Endothelial cell of umbilical vein (primary cell): ENCODE data around the gene MICAL3. TPM values are rescaled to one million over a fixed set of nuclear protein-coding genes. Genes with fewer than 3 reads are reported as not detected.

Experiments used
- BruUV-seq: library from RNA; stranded (reverse); fragments of 400-500 nt; replicated peaks from 2 replicates; lab custom pipeline; 2021; lab: Mats Ljungman, UMichigan
- CTCF ChIA-PET: fragments of 300-600, 350-600 bp; sonication (Branson Sonifier 250); formaldehyde crosslinking; loops from one replicate; lab custom pipeline; 2021; ENCODE audit warnings: antibody characterized with exemption, inconsistent platforms; lab: Charles Lee
- POLR2A ChIA-PET: fragments of 300-600, 350-600 bp; sonication (Branson Sonifier 250); formaldehyde crosslinking; loops from one replicate; lab custom pipeline; 2021; ENCODE audit warnings: antibody characterized with exemption, inconsistent platforms; lab: Charles Lee
- DNase-seq: peaks from one replicate; pipeline ENCODE4 v3.0.0-alpha.2; 2011; ENCODE audit warnings: low read depth, low spot score
- FAIRE-seq: peaks from 2 replicates; lab custom pipeline; 2011; peaks lifted over from hg19 to GRCh38; lab: Jason Lieb, UNC
- H2AFZ ChIP-seq: 2 replicates; pipeline ENCODE4 v1.6.0; 2012; ENCODE audit warnings: low read depth, low read length, control low read depth, inconsistent platforms
- H3K27ac ChIP-seq: 2 replicates; pipeline ENCODE4 v1.5.1; 2011; ENCODE audit warnings: low read depth, mild to moderate bottlenecking, control low read depth, low read length, moderate library complexity; ENCODE audit not compliant: insufficient read depth
- H3K27me3 ChIP-seq, 2 experiments: 2 replicates each; pipeline versions ENCODE4 v1.6.0 to v1.6.1; 2011; ENCODE audit warnings: low read length in 2 of 2, mixed read lengths in 1 of 2; ENCODE audit not compliant: control insufficient read depth in 2 of 2, insufficient read depth in 2 of 2
- H3K36me3 ChIP-seq, 2 experiments: 2 replicates in 1 of 2; 3 replicates in 1 of 2; pipeline ENCODE4 v1.5.1; 2011; ENCODE audit warnings: low read length in 2 of 2, mild to moderate bottlenecking in 1 of 2, moderate library complexity in 1 of 2; ENCODE audit not compliant: control insufficient read depth in 2 of 2, insufficient read depth in 2 of 2; ENCODE audit errors: extremely low read depth in 1 of 2
- H3K4me1 ChIP-seq: 3 replicates; pipeline ENCODE4 v1.5.1; 2011; ENCODE audit warnings: mild to moderate bottlenecking, low read length; ENCODE audit not compliant: control insufficient read depth, insufficient read depth; ENCODE audit errors: extremely low read depth
- H3K4me2 ChIP-seq: 2 replicates; pipeline ENCODE4 v1.6.1; 2011; ENCODE audit warnings: low read length, control low read depth, mixed read lengths; ENCODE audit not compliant: insufficient read depth
- H3K4me3 ChIP-seq, 3 experiments: fragments of 200-600 bp in 1 of 3; sonication (generic), shearing (Covaris generic) in 1 of 3; replicated peaks in 1 of 3; 2 replicates each; pipeline ENCODE4 v1.5.1; 2011 to 2016; ENCODE audit warnings: control low read depth in 3 of 3, low read length in 3 of 3, mild to moderate bottlenecking in 2 of 3, inconsistent platforms in 1 of 3, low read depth in 1 of 3, moderate library complexity in 1 of 3; ENCODE audit not compliant: insufficient read depth in 1 of 3
- H3K79me2 ChIP-seq: 2 replicates; pipeline ENCODE4 v1.6.0; 2012; ENCODE audit warnings: low read length, inconsistent platforms; ENCODE audit not compliant: control insufficient read depth, insufficient read depth
- H3K9ac ChIP-seq: replicated peaks from 2 replicates; pipeline ENCODE3; 2011; ENCODE audit warnings: low read length, control low read depth; ENCODE audit not compliant: insufficient read depth; ENCODE audit errors: extremely low read depth
- H3K9me1 ChIP-seq: replicated peaks from 3 replicates; pipeline ENCODE4 v1.6.0; 2011; ENCODE audit warnings: mild to moderate bottlenecking, low read length; ENCODE audit not compliant: control insufficient read depth, insufficient read depth; ENCODE audit errors: extremely low read depth
- H3K9me3 ChIP-seq: replicated peaks from 2 replicates; pipeline ENCODE4 v1.5.1; 2012; ENCODE audit warnings: low read length, inconsistent platforms; ENCODE audit not compliant: control insufficient read depth, insufficient read depth
- H4K20me1 ChIP-seq: replicated peaks from 2 replicates; pipeline ENCODE3; 2011; ENCODE audit warnings: mild to moderate bottlenecking, low read length; ENCODE audit not compliant: control insufficient read depth, insufficient read depth; ENCODE audit errors: extremely low read depth
- EZH2 ChIP-seq: IDR thresholded peaks from 2 replicates; pipeline ENCODE4 v1.6.1; 2012; ENCODE audit warnings: borderline replicate concordance, low read depth, mild to moderate bottlenecking, moderate library complexity, low read length, inconsistent platforms; ENCODE audit not compliant: severe bottlenecking
- FOS ChIP-seq: IDR thresholded peaks from 2 replicates; pipeline ENCODE4 v1.6.1; 2011; ENCODE audit warnings: mild to moderate bottlenecking, low read length, moderate library complexity, borderline replicate concordance; ENCODE audit not compliant: insufficient read depth
- GATA2 ChIP-seq: IDR thresholded peaks from 2 replicates; pipeline ENCODE4 v1.7.0; 2011; ENCODE audit warnings: low read depth, mild to moderate bottlenecking, moderate library complexity, mixed read lengths, low read length; ENCODE audit not compliant: insufficient read length, insufficient read depth
- JUN ChIP-seq: IDR thresholded peaks from 2 replicates; pipeline ENCODE4 v1.6.1; 2011; ENCODE audit warnings: borderline replicate concordance, low read depth; ENCODE audit not compliant: insufficient read length, insufficient read depth
- MYC ChIP-seq: IDR thresholded peaks from one replicate; pipeline ENCODE4 v1.6.1; 2011; ENCODE audit warnings: mild to moderate bottlenecking, low read depth, low read length
- POLR2A ChIP-seq: IDR thresholded peaks from 2 replicates; pipeline ENCODE4 v1.6.1; 2012; ENCODE audit warnings: low read depth, mild to moderate bottlenecking, control low read depth, low read length
- POLR2AphosphoS5 ChIP-seq: IDR thresholded peaks from 2 replicates; pipeline ENCODE4 v1.6.1; 2012; ENCODE audit warnings: low read depth, mild to moderate bottlenecking, control low read depth, low read length, moderate library complexity; ENCODE audit not compliant: insufficient read depth
- dilution Hi-C: fragments of 300-500 bp; cut with MboI; formaldehyde crosslinking; loops from one replicate; pipeline ENCODE4 v1.15.0; 2019; ENCODE audit warnings: low sequenced_read_pairs; ENCODE audit not compliant: extremely low pct_ligation_motif_present
- intact Hi-C: fragments of 100-400 bp; cut with micrococcal nuclease; formaldehyde crosslinking; loops from one replicate; pipeline ENCODE4 v1.10.0; 2022
- polyA plus RNA-seq, 4 experiments: library from polyadenylated mRNA; depleted of rRNA in 3 of 4; stranded (reverse) in 3 of 4; unstranded in 1 of 4; fragments of >200 nt; gene quantifications; 2 replicates each; pipeline versions ENCODE4 v1.2.1 to v1.2.3, GENCODE V29; 2011 to 2012; ENCODE audit warnings: missing spikeins in 1 of 4
- total RNA-seq: library from RNA; stranded (reverse); gene quantifications from 2 replicates; pipeline ENCODE4 v1.2.3, GENCODE V29; 2021
- TF ChIP-seq, protein P1 (sequence below): IDR thresholded peaks from 2 replicates; pipeline ENCODE4 v1.6.1; 2011; ENCODE audit not compliant: insufficient read depth, insufficient read length
- TF ChIP-seq, protein P2 (sequence below), 2 donors: IDR thresholded peaks; 1 replicate in 1 of 2; 2 replicates in 1 of 2; pipeline ENCODE4 v1.5.1; 2011; ENCODE audit warnings: low read length in 2 of 2, mild to moderate bottlenecking in 2 of 2, moderate library complexity in 2 of 2, control low read depth in 1 of 2, inconsistent platforms in 1 of 2, low read depth in 1 of 2; ENCODE audit not compliant: insufficient read depth in 1 of 2; ENCODE audit errors: extremely low read depth in 1 of 2

The MICAL3 gene
- total and polyA plus RNA-seq, 2 donors (not counting 3 experiments of a cell fraction or from before 2014, with no cell fraction given), result 14.5 to 63.7 TPM

DNA sequence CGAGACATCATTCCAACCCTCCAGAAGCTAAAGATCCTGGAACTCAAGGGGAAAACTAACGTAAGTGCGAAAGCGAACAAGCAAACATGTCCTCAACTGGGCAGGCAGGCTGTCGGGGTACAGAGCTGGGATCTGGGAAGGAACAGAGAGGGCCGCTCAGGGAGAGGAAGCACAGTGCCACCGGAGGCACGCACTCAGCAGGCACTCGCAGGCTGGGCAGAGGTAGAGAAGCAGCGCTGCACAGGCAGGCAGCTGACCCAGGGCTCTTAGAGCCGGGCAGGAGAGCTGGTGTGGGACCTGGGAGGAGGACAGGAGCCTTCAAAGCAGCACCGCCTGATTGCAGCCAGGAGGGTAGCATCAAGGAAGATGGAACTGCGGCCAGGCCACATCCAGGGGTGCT lies 62.2 kb downstream of the MICAL3 start:
- H3K27ac ChIP-seq, result no peak overlapping the region
- dilution Hi-C loops (no loop called here), intact Hi-C loops (loop anchor here (5.0 kb wide), 1 partner anchor 40 kb away; no protein-coding TSS in a partner anchor)
- TF ChIP-seq JUN (no peak), POLR2A (no peak), MYC (no peak)
- TF ChIP-seq, protein P1, sequence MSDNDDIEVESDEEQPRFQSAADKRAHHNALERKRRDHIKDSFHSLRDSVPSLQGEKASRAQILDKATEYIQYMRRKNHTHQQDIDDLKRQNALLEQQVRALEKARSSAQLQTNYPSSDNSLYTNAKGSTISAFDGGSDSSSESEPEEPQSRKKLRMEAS, result no peak
- no peak overlapping the region for H3K4me3 ChIP-seq
- BruUV-seq, result no TSS peak
- H3K9ac ChIP-seq, result no peak overlapping the region
- no peaks in the 10 kb centered on the region for H3K27me3 ChIP-seq
- ChIA-PET POLR2A (no interaction called here), CTCF (no interaction called here)
- H3K4me2 ChIP-seq, result no peak overlapping the region
- no peaks in the 10 kb centered on the region for H3K36me3 ChIP-seq
- H3K4me1 ChIP-seq, result no peaks in the 10 kb centered on the region
- no peak overlapping the region for H2AFZ ChIP-seq
- FAIRE-seq, result no peak
- no peaks in the 10 kb centered on the region for H3K9me1 ChIP-seq
- no peak for DNase-seq
- H3K79me2 ChIP-seq, result peaks cover 67% of the 10 kb centered on the region
- H4K20me1 ChIP-seq, result no peaks in the 10 kb centered on the region
- no peaks in the 10 kb centered on the region for H3K9me3 ChIP-seq

DNA sequence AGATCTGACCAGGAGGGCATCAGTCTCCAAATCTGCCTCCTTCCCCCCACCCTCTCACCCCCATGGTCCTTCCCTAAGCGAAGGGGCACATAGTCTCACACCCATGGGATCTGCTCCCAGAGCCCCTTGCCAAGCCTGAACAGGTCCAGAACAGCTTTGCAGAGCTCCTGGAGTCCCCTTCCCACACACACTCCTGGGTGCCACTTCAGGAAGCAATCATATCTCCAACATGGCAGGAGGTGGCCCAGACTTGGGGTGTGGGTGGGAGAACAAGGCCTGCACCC lies 63.0 kb downstream of the MICAL3 start:
- Histone ChIP-seq H3K4me2 (no peak overlapping the region), H3K79me2 (peaks cover 62% of the 10 kb centered on the region), H3K9ac (no peak overlapping the region), H3K36me3 (no peaks in the 10 kb centered on the region), H3K27ac (no peak overlapping the region), H3K4me3 (no peak overlapping the region), H3K27me3 (no peaks in the 10 kb centered on the region), H3K9me1 (no peaks in the 10 kb centered on the region), H2AFZ (no peak overlapping the region), H3K4me1 (no peaks in the 10 kb centered on the region), H4K20me1 (no peaks in the 10 kb centered on the region), H3K9me3 (no peaks in the 10 kb centered on the region)
- CTCF ChIA-PET, result no interaction called here
- no TSS peak for BruUV-seq
- intact Hi-C loops, result loop anchor here (5.0 kb wide), 1 partner anchor 39 kb away; no protein-coding TSS in a partner anchor
- FAIRE-seq (no peak), DNase-seq (no peak)
- TF ChIP-seq FOS, result no peak
- TF ChIP-seq, protein P2, sequence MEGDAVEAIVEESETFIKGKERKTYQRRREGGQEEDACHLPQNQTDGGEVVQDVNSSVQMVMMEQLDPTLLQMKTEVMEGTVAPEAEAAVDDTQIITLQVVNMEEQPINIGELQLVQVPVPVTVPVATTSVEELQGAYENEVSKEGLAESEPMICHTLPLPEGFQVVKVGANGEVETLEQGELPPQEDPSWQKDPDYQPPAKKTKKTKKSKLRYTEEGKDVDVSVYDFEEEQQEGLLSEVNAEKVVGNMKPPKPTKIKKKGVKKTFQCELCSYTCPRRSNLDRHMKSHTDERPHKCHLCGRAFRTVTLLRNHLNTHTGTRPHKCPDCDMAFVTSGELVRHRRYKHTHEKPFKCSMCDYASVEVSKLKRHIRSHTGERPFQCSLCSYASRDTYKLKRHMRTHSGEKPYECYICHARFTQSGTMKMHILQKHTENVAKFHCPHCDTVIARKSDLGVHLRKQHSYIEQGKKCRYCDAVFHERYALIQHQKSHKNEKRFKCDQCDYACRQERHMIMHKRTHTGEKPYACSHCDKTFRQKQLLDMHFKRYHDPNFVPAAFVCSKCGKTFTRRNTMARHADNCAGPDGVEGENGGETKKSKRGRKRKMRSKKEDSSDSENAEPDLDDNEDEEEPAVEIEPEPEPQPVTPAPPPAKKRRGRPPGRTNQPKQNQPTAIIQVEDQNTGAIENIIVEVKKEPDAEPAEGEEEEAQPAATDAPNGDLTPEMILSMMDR (IDR thresholded peaks at IDR 0.05; ENCODE audit: extremely low read depth in 1 of 2, insufficient read depth in 1 of 2, low read depth in 1 of 2, low read length in 2 of 2), result no peak
- TF ChIP-seq GATA2, result no peak
- no peak for TF ChIP-seq JUN
- no peak for TF ChIP-seq MYC
- TF ChIP-seq POLR2AphosphoS5, result no peak
- TF ChIP-seq POLR2A, result no peak
- TF ChIP-seq, protein P1, result no peak
- no peak for TF ChIP-seq EZH2
- dilution Hi-C loops, result no loop called here
- POLR2A ChIA-PET, result no interaction called here
